ENCODE measurements around the gene GPX4. TPM values are rescaled to one million over a fixed set of nuclear protein-coding genes. Genes with fewer than 3 reads are reported as not detected.

GPX4 gene
- total RNA-seq, 1 donor from 2014 or later: 920 TPM

GRCh38 chr19:1149259-1150045 lies 45.7 kb downstream of the GPX4 start:
- DNase-seq (ENCODE audit: low spot score): no peak

- no peak for DNase-seq (ENCODE audit: low spot score)
Observed at GRCh38 chr19:1150333-1151036, 46.7 kb downstream of the GPX4 start.

GRCh38 chr19:1151037-1151724 lies 47.4 kb downstream of the GPX4 start:
- no peak for DNase-seq (ENCODE audit: low spot score)

GRCh38 chr19:1151917-1152587 lies 48.3 kb downstream of the GPX4 start:
- DNase-seq (ENCODE audit: low spot score): no peak

GRCh38 chr19:1153891-1154730 lies 50.3 kb downstream of the GPX4 start:
- no peak for DNase-seq (ENCODE audit: low spot score)

GRCh38 chr19:1154731-1155351 lies 51.0 kb downstream of the GPX4 start:
- DNase-seq (ENCODE audit: low spot score): peak; percentile 96

- no peak for DNase-seq (ENCODE audit: low spot score)
Observed at GRCh38 chr19:1155352-1156304, 51.8 kb downstream of the GPX4 start.

Other genes with a start within 250 kb of the GPX4 start
- gene CFD, start 244.3 kb upstream of the GPX4 start, total RNA-seq: 1,010 TPM
- gene MED16, start 210.8 kb upstream of the GPX4 start, total RNA-seq: 28.8 TPM
- gene RNU6-9, start 210.5 kb upstream of the GPX4 start, total RNA-seq: not detected
- 48.2 TPM for gene R3HDM4, start 190.8 kb upstream of the GPX4 start, total RNA-seq
- gene KISS1R, start 186.7 kb upstream of the GPX4 start, total RNA-seq: not detected
- 19.5 TPM for gene ARID3A, start 178.0 kb upstream of the GPX4 start, total RNA-seq
- gene WDR18, start 119.6 kb upstream of the GPX4 start, total RNA-seq: 20.6 TPM
- 0.16 TPM for gene GRIN3B, start 103.6 kb upstream of the GPX4 start, total RNA-seq
- gene TMEM259, start 82.9 kb upstream of the GPX4 start, total RNA-seq: 143 TPM
- gene RNU6-2, start 82.5 kb upstream of the GPX4 start, total RNA-seq: not detected
- 124 TPM for gene CNN2, start 77.4 kb upstream of the GPX4 start, total RNA-seq
- gene ABCA7, start 63.9 kb upstream of the GPX4 start, total RNA-seq: 19.9 TPM
- 25.5 TPM for gene ARHGAP45, start 36.8 kb upstream of the GPX4 start, total RNA-seq
- 205 TPM for gene POLR2E, start 8.6 kb upstream of the GPX4 start, total RNA-seq
- gene SBNO2, start 70.3 kb downstream of the GPX4 start, total RNA-seq: 139 TPM
- gene STK11, start 101.8 kb downstream of the GPX4 start, total RNA-seq: 60.8 TPM
- 6.2 TPM for gene CBARP, start 134.0 kb downstream of the GPX4 start, total RNA-seq
- gene ATP5F1D, start 137.8 kb downstream of the GPX4 start, total RNA-seq: 189 TPM
- gene MIDN, start 144.6 kb downstream of the GPX4 start, total RNA-seq: 156 TPM
- gene CIRBP, start 165.3 kb downstream of the GPX4 start, total RNA-seq: 243 TPM
- gene FAM174C, start 171.5 kb downstream of the GPX4 start, total RNA-seq: 53.2 TPM
- gene EFNA2, start 181.9 kb downstream of the GPX4 start, total RNA-seq: not detected